Transverse colon (tissue), 3 donors: Measurements from ENCODE around the gene GRB2.

Source experiments
- POLR2A ChIP-seq: fragments of 450-650 bp; IDR thresholded peaks from one replicate; pipeline ENCODE4 v1.6.1; 2016; ENCODE audit warnings: antibody characterized with exemption, mild to moderate bottlenecking, moderate library complexity
- TF ChIP-seq, protein P1 (sequence below), 5 experiments: fragments of 200-600 bp in 3 of 5; fragments of 450-650 bp in 2 of 5; sonication (generic) in 3 of 5; IDR thresholded peaks; 1 replicate in 2 of 5; 2 replicates in 3 of 5; pipeline ENCODE4 v1.5.1; 2016 to 2017; ENCODE audit warnings: antibody characterized with exemption in 5 of 5, inconsistent platforms in 3 of 5, mild to moderate bottlenecking in 2 of 5, moderate library complexity in 1 of 5

DNA sequence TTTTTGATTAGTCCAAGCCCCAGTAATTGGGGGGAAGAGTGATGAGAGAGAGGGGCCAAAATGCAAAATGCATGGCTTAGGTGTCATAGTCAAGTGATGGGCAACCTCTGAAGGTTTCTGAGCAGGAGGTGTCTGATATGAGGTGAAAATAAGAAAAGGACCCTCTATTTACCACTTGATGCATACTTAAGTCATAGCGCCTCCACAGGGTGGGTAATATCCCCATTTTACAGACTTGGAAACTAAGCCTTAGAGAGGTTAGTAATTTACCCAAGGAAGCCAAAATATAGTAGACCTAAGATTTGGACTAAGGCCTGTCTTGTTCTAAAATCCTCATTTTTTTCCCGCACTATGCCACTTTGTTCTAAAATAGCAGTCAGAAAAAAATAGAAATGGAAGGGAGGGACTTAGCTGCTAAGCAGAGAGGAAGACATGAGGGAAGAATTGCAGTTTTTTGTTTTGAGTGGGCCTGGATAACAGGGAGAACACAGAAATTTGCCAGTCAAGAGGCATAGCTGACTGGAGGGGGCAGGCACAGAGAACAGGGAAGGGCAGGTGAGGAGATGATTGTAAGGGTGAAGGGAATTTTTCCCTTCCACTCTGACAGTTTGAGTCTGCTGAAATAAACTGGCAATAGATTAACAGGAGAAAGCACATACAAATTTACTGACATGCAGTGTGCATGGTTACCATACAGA lies 2.3 kb upstream of the GRB2 start:
- TF ChIP-seq, protein P1, sequence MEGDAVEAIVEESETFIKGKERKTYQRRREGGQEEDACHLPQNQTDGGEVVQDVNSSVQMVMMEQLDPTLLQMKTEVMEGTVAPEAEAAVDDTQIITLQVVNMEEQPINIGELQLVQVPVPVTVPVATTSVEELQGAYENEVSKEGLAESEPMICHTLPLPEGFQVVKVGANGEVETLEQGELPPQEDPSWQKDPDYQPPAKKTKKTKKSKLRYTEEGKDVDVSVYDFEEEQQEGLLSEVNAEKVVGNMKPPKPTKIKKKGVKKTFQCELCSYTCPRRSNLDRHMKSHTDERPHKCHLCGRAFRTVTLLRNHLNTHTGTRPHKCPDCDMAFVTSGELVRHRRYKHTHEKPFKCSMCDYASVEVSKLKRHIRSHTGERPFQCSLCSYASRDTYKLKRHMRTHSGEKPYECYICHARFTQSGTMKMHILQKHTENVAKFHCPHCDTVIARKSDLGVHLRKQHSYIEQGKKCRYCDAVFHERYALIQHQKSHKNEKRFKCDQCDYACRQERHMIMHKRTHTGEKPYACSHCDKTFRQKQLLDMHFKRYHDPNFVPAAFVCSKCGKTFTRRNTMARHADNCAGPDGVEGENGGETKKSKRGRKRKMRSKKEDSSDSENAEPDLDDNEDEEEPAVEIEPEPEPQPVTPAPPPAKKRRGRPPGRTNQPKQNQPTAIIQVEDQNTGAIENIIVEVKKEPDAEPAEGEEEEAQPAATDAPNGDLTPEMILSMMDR (IDR thresholded peaks at IDR 0.05) = no peak
- TF ChIP-seq POLR2A = no peak
